ENCODE data around the gene POU6F2.

The POU6F2 gene

GRCh38 chr7:39428221-39428620 is 450.5 kb downstream of the POU6F2 start (continued):
- TF ChIP-seq HIC1 (tag by site-specific recombination; IDR thresholded peaks at IDR 0.05) (no peak), OVOL3 (tag by site-specific recombination; IDR thresholded peaks at IDR 0.05) (no peak), ZXDB (tag by site-specific recombination; IDR thresholded peaks at IDR 0.05) (no peak), ZNF585B (tag by site-specific recombination; IDR thresholded peaks at IDR 0.05) (no peak), ZNF138 (tag by site-specific recombination; IDR thresholded peaks at IDR 0.05; ENCODE audit: borderline replicate concordance) (no peak), TCF7L2 (IDR thresholded peaks at IDR 0.05; ENCODE audit: borderline replicate concordance, low read depth, low read length) (no peak)

- TF ChIP-seq ATF2 (tag by site-specific recombination; IDR thresholded peaks at IDR 0.05; ENCODE audit: low read depth) (no peak), ZBTB6 (tag by site-specific recombination; IDR thresholded peaks at IDR 0.05) (no peak), ZNF624 (tag by site-specific recombination; IDR thresholded peaks at IDR 0.05) (no peak), PRDM4 (tag by site-specific recombination; IDR thresholded peaks at IDR 0.05) (no peak), ZNF747 (tag by site-specific recombination; IDR thresholded peaks at IDR 0.05) (no peak), ZNF114 (tag by site-specific recombination; IDR thresholded peaks at IDR 0.05) (no peak), ZXDB (tag by site-specific recombination; IDR thresholded peaks at IDR 0.05) (no peak), ZNF311 (tag by site-specific recombination; IDR thresholded peaks at IDR 0.05; ENCODE audit: borderline replicate concordance) (no peak), ZNF174 (tag by site-specific recombination; IDR thresholded peaks at IDR 0.05) (no peak), HOXD13 (CRISPR knock-in tag; IDR thresholded peaks at IDR 0.05; ENCODE audit: borderline replicate concordance) (no peak)
- Histone ChIP-seq H3K27ac (ENCODE audit: extremely low read depth, low read depth, low read length) (no peak overlapping the region), H3K4me1 (ENCODE audit: control insufficient read depth, insufficient read depth, low read length) (no peaks in the 10 kb centered on the region), H3K9me3 (ENCODE audit: control insufficient read depth, insufficient read depth, low read depth, low read length) (no peaks in the 10 kb centered on the region), H3K4me3 (ENCODE audit: low read depth, low read length) (no peak overlapping the region), H3K36me3 (ENCODE audit: control insufficient read depth in 2 of 2, insufficient read depth in 1 of 2, low read length in 2 of 2) (no peaks in the 10 kb centered on the region)
- CTCF ChIA-PET: interaction anchor here (0.6 to 0.9 kb wide), 3 partner anchors 24 to 1079 kb away, joined by 3 to 4 read pairs (median 3); no protein-coding TSS in a partner anchor
- POLR2A ChIA-PET: no interaction called here
Measured at GRCh38 chr7:39429421-39429820, 451.7 kb downstream of the POU6F2 start.

GRCh38 chr7:39430441-39430840 is 452.7 kb downstream of the POU6F2 start:
- no peak for TF ChIP-seq RBAK (tag by site-specific recombination; IDR thresholded peaks at IDR 0.05)
- no peak for TF ChIP-seq SP7 (tag by site-specific recombination; IDR thresholded peaks at IDR 0.05)
- no peak for TF ChIP-seq ZNF48 (tag by site-specific recombination; IDR thresholded peaks at IDR 0.05)
- no peak for TF ChIP-seq KLF8 (tag by site-specific recombination; IDR thresholded peaks at IDR 0.05)
- TF ChIP-seq ZNF24 (tag by site-specific recombination; IDR thresholded peaks at IDR 0.05): no peak
- Histone ChIP-seq H3K4me3 (ENCODE audit: low read depth, low read length) (no peak overlapping the region), H3K9me3 (ENCODE audit: control insufficient read depth, insufficient read depth, low read depth, low read length) (no peaks in the 10 kb centered on the region), H3K27ac (ENCODE audit: extremely low read depth, low read depth, low read length) (no peak overlapping the region), H3K36me3 (ENCODE audit: control insufficient read depth in 2 of 2, insufficient read depth in 1 of 2, low read length in 2 of 2) (no peaks in the 10 kb centered on the region), H3K4me1 (ENCODE audit: control insufficient read depth, insufficient read depth, low read length) (no peaks in the 10 kb centered on the region)
- ChIA-PET CTCF (interaction anchor here (1.7 kb wide), 1 partner anchor 24 kb away, joined by 7 read pairs; no protein-coding TSS in a partner anchor), POLR2A (no interaction called here)

Data from HEK293 (cell line).